ENCODE measurements around the gene SPDYE2.
"Not testable (repeated sequence)": the region's sequence is repeated elsewhere in the genome, so short reads cannot be mapped to it uniquely, and the experiment has no call there.

SPDYE2 gene, protein sequence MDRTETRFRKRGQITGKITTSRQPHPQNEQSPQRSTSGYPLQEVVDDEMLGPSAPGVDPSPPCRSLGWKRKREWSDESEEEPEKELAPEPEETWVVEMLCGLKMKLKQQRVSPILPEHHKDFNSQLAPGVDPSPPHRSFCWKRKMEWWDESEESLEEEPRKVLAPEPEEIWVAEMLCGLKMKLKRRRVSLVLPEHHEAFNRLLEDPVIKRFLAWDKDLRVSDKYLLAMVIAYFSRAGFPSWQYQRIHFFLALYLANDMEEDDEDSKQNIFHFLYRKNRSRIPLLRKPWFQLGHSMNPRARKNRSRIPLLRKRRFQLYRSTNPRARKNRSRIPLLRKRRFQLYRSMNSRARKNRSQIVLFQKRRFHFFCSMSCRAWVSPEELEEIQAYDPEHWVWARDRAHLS

DNA sequence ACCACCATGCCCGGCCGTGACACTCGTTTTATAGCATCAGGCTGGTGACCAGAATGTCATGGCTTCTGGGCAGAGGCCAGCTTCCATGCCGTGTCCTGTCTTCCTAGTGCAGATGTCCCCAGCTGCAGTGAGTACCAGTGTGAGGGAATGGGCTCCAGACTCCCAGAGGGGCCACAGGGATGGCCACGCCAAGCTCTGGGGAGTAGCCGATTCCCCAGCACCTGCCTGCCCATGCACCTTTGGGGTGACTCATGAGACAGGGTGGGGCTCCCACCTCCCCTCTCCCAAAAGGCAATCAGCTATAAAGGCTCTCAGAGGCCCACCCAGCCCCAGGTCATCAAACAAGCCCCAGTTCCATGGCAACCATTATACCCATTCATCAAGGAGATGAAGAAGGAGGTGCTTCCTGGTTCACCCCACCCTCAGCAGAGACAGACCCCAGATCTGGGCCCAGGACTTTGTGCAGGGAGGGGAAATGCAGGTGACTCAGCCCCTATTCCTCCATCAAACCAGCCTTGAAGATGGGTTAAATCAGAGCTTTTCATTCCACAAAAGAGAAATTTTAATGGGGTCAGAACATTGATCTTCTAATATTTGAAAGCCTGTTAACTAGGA, at the start of gene SPDYE2:
SPDYE2 (plus strand) TSS at position 419 of the 615 bp plus-strand sequence. CDS start 2,030 bp downstream, outside the sequence.
- DNase-seq = not testable (repeated sequence)

DNA sequence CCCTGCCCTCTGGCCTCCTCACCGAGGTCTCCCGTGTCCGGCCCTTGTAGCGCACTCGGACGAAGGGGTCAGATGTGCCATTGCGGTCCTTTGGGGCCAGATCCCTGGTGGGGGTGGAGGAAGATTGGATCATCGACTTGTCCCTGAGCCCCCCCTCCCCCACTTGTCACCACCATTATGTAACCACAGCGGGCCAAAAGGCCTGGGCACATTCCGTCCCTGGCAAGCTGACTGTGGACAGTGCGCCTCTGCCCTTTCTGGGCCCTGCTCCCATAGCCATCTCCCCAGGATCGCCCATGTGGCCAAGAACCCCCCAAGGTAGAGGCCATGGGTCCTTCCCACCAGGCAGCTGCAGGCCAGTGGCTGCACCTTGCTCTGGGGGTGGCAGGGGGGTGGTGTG, 47.9 kb upstream of the SPDYE2 start:
- DNase-seq = not testable (repeated sequence)

DNA sequence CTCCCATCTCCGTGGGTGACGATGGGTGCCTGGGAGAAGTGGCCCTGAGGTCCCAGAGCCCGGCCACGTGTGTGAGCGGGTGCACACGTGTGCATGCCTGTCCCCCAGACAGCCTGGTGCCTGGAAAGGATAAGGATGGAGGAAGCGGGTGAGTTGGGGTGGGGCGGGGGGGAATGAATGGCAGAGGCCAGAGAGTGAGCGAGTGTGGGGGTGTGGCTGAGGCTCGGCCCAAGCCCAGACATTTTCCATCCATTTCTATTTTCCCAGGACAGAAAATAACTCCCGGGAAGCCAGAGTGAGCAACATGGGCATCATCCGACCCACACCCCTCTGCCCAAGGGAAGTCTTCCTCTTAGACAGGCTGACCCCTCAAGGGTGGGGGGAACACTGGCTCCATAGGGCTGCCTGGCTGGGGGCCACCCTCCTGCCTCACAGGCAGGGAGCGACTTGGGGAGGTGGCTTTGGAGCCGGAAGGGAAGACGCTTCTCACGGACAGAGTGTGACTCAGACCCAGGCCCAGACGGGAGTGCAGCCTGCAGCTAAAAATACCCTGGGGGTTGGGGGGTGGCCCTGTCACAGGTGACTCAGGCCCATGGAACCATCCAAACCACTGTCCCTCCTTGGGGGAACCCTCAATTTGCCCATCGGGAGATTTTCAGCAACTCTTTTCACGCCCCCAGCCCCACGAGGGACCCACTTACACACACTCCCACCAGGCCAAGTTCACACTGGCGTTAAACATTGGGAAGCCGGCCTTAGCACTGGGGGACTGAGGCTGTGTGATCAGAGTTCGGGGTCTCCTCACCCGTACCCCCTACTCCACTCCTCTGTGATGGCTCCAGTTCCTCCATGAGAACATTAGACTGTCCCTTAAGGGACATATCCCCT, 45.5 kb upstream of the SPDYE2 start:
- not testable (repeated sequence) for DNase-seq

DNA sequence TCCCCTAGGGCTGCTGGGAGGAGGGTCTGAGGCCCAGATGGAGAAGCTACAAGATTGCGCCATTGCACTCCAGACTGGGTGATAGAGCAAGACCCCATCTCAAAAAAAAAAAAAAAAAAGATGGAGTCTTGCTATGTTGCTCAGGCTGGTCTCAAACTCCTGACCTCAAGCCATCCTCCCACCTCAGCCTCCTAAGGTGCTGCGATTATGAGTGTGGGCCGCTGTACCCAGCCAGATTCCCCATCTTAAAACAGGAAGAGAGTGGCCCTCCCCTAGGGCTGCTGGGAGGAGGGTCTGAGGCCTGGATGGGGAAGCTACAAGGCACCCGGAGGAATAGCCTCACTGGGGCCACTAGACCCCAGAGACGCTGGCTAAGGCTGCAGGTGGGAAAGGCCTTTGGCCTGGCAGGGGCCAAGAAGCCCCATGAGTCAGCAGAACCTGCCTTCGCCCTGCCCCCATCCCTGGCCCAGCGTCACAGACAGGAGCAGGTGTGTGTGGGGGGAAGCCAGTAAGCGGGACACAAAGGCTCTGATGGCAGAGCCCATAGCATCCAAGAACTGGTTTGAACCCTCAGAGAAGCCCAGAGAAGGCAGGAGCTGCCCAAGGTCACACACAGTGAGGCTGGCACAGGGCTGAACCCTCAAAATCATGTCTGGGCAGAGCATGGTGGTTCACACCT, 43.5 kb upstream of the SPDYE2 start:
- not testable (repeated sequence) for DNase-seq

DNA sequence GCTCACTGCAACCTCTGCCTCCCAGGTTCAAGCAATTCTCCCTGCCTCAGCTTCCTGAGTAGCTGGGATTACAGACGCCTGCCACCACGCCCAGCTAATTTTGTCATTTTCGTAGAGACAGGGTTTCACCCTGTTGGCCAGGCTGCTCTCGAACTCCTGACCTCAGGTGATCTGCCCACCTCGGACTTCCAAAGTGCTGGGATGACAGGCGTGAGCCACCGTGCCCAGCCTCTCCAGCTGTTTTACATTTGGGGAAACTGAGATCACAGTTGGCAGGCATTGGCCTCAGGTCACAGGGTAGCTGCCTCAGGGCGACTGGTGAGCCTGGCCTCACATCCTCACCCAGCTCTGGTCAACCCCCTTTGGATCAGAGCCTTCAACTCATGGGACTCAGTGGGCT, 40.5 kb upstream of the SPDYE2 start:
- DNase-seq = not testable (repeated sequence)

DNA sequence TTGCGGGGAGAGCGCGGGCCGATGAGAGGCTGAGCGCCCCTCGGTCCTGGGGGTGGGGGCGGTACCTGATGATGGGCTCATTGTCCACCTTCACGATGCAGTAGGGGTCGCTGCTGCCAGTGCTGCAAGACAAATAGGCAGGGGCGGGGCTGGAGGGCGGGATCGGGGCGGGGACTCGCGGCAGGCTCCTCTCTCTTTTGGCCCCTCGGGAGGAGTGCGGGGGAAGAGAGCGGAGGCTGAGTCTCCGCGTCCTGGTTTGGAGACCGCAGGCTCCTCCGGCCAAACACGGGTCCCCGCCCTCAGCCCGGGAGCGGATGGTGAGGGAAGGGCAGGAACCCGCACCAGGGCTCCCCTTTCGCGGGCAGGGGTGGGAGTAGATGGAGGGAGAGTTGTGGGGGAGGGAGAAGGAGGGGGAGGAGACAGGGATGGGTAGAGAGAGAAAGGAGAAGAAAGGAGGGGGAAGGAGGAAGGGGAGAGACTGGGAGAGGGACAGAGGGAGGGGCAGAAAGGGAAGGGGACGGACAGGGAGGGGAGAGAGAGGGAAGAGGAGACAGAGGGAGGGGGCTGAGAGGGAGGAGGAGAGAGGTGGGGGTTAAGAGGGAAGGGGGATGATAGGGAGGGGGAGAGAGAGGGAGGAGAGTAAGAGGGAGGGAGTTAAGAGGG, 39.0 kb upstream of the SPDYE2 start:
- DNase-seq = not testable (repeated sequence)

DNA sequence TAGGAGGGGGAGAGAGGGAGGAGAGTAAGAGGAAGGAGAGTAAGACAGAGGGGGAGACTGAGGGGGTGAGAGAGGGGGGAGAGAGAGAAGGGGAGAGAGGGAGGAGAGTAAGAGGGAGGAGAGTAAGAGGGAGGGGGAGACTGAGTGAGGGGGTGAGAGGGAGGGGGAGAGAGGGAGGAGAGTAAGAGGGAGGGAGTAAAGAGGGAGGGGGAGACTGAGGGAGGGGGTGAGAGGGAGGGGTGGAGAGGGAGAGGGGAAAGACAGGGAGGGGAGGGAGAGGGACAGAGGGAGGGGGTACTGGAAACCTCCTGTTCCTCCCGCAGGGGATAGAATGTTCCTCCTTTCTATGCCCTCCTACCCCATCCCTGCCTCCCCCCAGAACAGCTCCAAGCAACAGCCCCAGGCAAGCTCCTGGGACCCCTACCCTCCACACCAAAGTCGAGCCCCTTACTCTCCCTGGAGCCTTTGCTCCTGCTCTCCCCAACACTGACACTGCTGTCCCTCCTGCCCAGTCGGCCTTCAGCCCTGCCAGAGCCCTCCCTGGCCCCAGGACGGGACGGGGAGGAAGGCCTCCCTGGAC, 38.3 kb upstream of the SPDYE2 start:
- not testable (repeated sequence) for DNase-seq

DNA sequence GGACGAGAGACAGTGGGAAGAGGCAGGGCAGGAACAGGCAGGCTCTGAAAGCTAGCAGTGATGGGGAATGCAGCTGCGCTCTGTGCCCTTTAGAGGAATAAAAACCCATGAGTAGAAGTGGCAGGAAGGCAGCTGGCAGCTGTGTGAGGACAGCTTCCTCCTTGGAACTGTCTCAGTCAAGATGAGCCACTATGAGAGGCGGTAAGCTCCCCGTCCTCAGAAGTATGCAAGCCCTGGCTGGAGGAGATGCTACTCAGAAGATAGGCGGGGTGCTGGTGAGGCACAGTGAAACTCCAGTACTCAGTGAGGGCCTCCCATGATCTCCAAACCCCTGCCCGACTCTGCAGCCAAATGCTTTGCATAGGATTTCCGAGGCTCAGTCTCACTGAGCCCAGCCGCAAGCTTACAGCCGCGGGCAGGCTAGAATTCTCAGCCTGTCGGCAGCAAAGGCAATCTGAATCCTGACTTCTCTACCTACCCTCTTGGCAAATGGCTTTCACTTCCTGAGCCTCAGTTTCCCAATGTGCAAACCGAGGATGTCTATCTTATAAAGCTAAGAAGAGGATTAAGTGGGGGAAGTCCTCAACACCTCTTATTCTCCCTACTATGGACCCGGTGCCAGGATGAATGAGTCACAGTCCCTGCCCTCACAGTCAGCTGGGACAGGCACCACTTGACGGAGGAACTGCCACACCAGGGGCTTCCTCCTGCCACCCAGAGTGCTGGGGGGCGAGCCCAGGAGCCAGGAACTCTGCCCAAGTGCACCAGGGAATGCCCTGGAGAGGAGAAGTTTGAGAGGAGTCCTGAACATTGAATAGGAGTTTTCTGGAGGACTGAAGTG, 35.9 kb upstream of the SPDYE2 start:
- not testable (repeated sequence) for DNase-seq

DNA sequence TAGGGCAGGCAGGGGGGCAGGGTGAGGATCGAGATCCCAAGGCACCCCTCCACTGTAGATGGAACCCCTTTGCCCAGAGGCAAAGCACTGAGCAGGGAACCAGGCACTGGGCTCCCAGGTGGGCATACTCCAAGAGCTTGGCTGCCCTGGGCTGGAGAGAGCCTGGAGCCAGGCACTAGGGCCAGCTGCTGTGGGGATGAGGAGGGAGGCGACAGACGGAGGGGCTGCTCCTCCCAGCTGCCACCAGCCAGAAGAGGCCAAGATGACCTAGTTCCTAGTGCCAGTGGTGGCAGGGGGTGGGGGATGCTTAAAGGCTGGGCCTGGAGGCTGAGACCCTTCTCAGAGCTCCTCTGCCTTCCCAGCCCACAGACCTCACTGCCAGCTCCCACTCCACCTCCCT, 35.1 kb upstream of the SPDYE2 start:
- not testable (repeated sequence) for DNase-seq

DNA sequence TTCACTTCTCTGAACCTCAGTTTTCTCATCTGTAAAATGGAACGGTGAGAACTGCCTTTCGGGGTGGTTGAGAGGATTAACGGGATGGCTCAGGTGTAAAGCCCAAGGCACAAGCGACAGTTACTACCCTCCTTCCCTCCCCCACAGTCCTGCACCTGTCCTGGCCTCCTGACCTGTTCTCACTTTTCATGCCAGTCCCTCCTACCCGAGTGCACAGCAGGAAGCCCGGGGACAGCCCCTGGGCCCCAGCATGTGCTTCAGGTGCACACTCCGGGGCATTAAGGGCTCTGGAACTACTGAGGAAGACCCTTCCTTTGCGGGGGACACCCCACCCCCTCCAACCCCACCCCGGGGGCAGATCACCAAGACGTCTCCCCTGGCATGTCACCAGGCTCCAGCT, 34.1 kb upstream of the SPDYE2 start:
- DNase-seq = not testable (repeated sequence)

DNA sequence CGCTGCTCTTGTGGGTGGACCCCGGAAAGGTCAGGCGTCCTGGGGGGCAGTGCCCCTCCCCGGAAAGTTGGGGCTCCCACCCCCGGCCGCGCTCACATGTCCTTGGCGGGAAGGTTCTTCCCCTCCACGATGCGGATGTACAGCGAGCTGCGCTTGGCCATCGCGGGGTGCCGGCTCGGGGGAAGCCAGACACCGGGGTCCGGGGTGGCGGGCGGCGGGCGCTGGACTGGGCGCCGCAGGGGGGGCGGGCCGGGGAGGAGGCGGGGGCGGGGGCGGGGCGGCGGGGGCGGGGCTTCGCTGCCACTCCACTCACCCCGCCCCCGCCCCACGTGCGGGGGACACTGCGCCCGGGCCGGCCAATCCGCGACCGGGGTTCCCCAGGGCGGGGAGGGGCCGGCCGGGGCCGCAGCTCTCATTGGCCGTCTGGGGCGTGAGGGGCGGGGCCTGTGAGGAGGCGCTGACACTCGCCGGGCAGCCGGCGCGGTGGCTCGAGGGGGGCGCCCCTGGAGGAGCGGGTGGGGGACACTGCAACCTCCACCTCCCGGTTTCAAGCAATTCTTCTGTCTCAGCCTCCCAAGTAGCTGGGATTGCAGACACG, 33.4 kb upstream of the SPDYE2 start, which contains the start of gene RASA4B:
RASA4B (minus strand) TSS at position 228 of the 598 bp plus-strand sequence; CDS start at position 161, 67 bp downstream.
- DNase-seq = not testable (repeated sequence)

DNA sequence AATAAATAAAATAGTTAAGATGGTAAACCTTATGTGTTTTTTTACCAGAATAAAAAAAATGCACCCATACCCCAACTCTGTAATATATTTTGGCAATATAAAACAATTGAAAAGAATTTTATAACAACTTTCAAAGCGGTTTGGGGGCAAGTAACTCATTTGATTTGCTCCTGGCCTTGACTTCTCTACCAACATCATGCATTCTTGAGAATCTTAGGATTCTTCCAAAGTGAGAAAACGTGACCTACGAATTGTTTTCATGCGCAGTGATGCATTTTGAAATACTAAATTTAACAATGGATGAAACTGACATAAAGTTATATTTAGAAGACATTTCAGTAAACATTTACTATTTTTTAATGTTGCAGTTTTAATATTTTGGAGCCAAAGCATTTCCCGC, 30.2 kb upstream of the SPDYE2 start:
- not testable (repeated sequence) for DNase-seq

DNA sequence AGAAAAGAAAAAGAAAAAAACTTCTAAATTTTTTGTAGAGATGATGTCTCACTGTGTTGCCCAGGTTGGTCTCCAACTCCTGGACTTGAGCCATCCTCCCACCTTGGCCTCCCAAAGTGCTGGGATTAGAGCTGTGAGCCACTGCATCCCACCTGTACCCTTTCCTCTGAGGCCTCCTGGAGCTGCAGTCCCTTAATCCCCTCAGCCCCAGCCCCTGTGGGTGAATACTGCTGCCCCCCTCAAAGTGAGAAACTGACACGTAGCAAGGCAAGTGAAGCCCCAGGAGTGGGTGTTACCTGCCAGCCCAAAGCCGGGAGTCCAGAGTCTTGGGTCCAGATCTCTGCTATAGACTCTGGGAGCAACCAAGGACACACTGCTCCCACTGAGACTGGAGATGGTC, 26.2 kb upstream of the SPDYE2 start:
- DNase-seq = not testable (repeated sequence)

DNA sequence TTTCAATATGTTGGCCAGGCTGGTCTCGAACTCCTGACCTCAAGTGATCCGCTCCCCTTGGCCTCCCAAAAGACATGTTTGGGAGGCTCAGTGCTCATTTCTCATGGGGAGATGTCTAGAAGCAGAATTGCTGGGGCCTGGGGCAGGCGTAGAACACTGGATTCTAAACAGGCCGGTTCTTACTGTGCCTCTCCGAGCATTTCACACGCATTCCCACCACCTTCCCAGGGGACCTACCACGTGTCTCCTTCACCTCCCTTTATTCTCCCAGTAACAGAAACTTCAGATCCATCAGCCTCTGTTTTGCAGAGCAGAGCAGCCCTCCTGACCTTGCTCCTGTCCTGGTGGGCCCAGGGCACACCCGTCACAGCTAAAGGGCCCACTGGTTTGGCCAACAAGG, 23.8 kb upstream of the SPDYE2 start:
- not testable (repeated sequence) for DNase-seq

DNA sequence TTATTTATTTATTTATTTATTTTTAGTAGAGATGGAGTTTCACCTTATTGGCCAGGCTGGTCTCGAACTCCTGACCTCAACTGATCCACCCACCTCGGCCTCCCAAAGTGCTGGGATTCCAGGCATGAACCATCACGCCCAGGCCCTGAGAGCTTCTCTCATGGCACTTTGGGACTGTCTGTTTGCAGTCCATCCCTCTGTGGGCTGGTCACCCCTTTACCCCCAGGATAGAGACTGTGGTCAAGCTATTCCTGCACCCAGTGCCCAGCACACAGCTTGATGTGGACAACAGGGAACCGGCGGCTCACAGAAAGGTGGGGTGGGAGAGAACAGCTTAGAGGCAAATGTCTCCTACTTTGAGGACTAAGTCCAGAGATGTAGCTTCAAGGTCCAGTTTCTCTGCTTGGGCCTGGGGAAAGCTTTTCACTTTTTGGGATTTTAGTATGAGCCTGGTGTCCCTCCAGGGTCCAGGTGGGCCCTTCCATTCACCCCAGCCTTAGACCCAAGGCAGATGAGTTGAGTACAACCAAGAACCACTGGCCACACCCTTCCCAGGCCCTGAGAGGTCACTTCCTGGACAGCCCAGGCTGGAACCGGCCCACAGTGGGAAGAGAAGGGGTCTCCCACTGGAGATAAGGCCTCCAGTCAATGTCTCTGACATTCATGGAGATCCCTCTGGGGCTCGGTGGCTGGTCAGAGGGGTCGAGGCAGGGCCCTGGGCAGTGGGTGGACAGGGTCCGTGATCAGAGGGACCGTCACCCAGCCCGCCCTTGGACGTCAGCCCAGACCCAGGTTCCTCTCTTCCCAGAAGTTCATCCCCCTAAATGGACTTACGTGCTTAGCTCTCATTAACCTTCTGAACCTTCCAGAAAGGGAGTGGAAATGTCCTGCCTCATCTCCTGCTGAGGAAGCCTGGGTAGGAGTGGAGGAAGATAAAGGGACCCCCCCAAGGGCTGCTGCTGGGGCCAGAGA, 22.9 kb upstream of the SPDYE2 start:
- DNase-seq = not testable (repeated sequence)

DNA sequence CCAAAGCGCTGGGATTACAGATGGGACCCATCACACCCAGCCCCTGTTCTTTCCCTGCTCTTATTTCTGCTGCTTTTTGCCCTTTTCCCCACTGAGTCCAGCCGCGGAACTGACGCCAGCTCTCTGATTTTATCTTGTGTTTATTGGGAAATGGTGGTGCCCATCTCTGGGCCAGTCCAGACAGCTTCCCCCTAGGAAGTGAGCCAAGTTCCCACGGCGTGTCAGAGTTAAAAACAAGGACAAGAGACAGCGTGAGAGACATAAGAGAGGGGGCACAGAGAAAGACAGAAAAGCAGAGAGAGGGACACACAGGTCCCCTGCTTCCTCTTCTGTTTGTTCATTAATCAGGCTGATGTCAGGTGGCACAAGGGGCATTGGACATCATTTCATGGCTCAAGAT, 19.4 kb upstream of the SPDYE2 start:
- not testable (repeated sequence) for DNase-seq

DNA sequence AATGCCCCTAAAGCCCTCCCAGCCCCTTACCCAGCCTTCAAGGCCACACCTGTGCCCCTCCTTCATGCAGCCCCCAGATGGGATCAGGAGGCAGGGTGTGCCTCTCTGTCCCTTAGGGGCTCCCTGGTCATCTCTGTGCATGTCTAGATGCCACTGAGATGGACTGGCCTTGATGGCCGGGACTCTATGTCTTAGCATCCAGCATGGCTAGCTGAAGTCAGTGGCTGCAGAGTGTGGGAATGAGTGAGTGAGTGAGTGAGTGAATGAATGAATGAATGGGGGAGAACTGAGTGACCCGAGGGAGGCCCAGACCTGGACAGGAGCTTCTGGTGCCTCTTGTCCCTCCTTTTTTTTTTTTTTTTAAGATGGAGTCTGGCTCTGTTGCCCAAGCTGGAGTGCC, 18.9 kb upstream of the SPDYE2 start:
- not testable (repeated sequence) for DNase-seq

DNA sequence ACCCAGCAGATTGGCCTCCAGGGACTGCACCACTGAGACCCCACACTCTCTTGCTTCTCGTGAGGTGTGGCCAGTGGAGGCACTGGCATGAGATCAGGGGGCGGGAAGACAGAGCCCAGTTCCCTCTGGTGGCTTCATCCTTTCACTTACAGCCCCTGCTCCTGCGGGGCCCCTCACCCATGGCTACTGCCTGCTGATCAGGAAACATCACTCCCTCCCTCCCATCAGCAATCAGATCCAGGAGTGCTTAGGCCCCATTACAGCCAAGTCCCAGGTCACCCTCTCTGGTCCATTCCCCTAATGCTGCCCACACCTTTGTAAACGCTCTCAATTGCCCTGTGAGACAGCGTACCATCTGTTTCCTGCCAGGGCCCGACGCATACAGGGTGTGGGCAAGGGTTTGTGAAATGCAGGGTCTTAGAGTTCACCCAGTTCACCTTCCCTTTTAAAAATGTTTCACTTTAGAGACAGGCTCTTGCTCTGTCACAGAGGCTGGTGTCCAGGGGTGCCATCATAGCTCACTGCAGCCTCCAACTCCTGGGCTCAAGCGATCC, 15.9 kb upstream of the SPDYE2 start:
- DNase-seq = not testable (repeated sequence)

Data from SW 1271 (cell line).